SU-DHL-6 (cell line): ENCODE data around the gene KRT17.

Experiments used
- H2AFZ ChIP-seq: fragments of 200-600 bp; sonication (generic); 2 replicates; pipeline ENCODE4 v1.6.1; 2014; ENCODE audit warnings: low read depth, mild to moderate bottlenecking, moderate library complexity, mixed read lengths, antibody characterized with exemption, low read length; ENCODE audit not compliant: severe bottlenecking
- H3F3A ChIP-seq: fragments of 200-600 bp; shearing (Covaris generic); 2 replicates; pipeline ENCODE4 v1.6.0; 2016; ENCODE audit warnings: antibody characterized with exemption, mild to moderate bottlenecking; ENCODE audit not compliant: insufficient read depth
- H3K27ac ChIP-seq: fragments of 200-600 bp; sonication (generic); 2 replicates; pipeline ENCODE4 v1.5.1; 2016; ENCODE audit warnings: low read depth, mild to moderate bottlenecking, low read length, moderate library complexity, mixed read lengths
- H3K27me3 ChIP-seq: fragments of 200-600 bp; sonication (generic), shearing (Covaris generic); 2 replicates; pipeline ENCODE4 v1.6.0; 2014; ENCODE audit warnings: mild to moderate bottlenecking, low read length
- H3K36me3 ChIP-seq: fragments of 200-600 bp; sonication (generic); 2 replicates; pipeline ENCODE4 v1.6.1; 2014; ENCODE audit warnings: mild to moderate bottlenecking, low read length, mixed read lengths
- H3K4me2 ChIP-seq: fragments of 300-600, 200-600 bp; shearing (Covaris generic), sonication (generic); 2 replicates; pipeline ENCODE4 v1.6.0; 2014; ENCODE audit warnings: low read length, low read depth, mild to moderate bottlenecking; ENCODE audit not compliant: poor library complexity, severe bottlenecking
- H3K4me3 ChIP-seq: fragments of 200-600 bp; sonication (generic); 2 replicates; pipeline ENCODE4 v1.5.1; 2014; ENCODE audit warnings: antibody characterized with exemption, low read length, mild to moderate bottlenecking, mixed read lengths; ENCODE audit not compliant: insufficient read depth, poor library complexity, severe bottlenecking
- H3K79me2 ChIP-seq: fragments of 200-600 bp; sonication (generic); 2 replicates; pipeline ENCODE4 v1.6.1; 2014; ENCODE audit warnings: mild to moderate bottlenecking, low read length, moderate library complexity; ENCODE audit not compliant: insufficient read depth
- H3K9ac ChIP-seq: fragments of 200-600 bp; sonication (generic); 2 replicates; pipeline ENCODE4 v1.7.0; 2014; ENCODE audit warnings: mild to moderate bottlenecking, low read length
- H3K9me2 ChIP-seq: fragments of 200-600 bp; sonication (generic); replicated peaks from 2 replicates; pipeline ENCODE4 v1.6.1; 2014; ENCODE audit warnings: low read length; ENCODE audit not compliant: insufficient read depth
- H3K9me3 ChIP-seq: fragments of 200-600 bp; sonication (generic); 2 replicates; pipeline ENCODE4 v1.6.1; 2014; ENCODE audit warnings: low read length, mixed read lengths; ENCODE audit not compliant: insufficient read depth
- H4K20me1 ChIP-seq: fragments of 200-600 bp; sonication (generic); 2 replicates; pipeline ENCODE4 v1.6.1; 2014; ENCODE audit warnings: low read depth, mild to moderate bottlenecking, antibody characterized with exemption, low read length, moderate library complexity, mixed read lengths
- CTCF ChIP-seq: fragments of 200-600 bp; sonication (generic); IDR thresholded peaks from one replicate; pipeline ENCODE4 v1.5.1; 2017; ENCODE audit warnings: antibody characterized with exemption, mild to moderate bottlenecking, low read length, moderate library complexity; ENCODE audit not compliant: insufficient read depth, poor library complexity, severe bottlenecking
- EZH2phosphoT487 ChIP-seq: fragments of 200-600 bp; sonication (generic), shearing (Covaris generic); conservative IDR thresholded peaks from 2 replicates; pipeline ENCODE4 v1.6.1; 2018; ENCODE audit warnings: mild to moderate bottlenecking, antibody characterized with exemption, low read length, moderate library complexity, mixed read lengths

The KRT17 gene

GRCh38 chr17:41664587-41665565 is 40.5 kb upstream of the KRT17 start:
- H3K27ac ChIP-seq: no peak overlapping the region
- H3K4me3 ChIP-seq: peak overlapping the region; percentile 46

GRCh38 chr17:41664172-41664457 is 39.7 kb upstream of the KRT17 start:
- H3K27me3 ChIP-seq: no peaks in the 10 kb centered on the region
- no peak overlapping the region for H3K4me3 ChIP-seq
- no peaks in the 10 kb centered on the region for H3K79me2 ChIP-seq
- H4K20me1 ChIP-seq: no peaks in the 10 kb centered on the region
- H3K36me3 ChIP-seq: no peaks in the 10 kb centered on the region
- no peak overlapping the region for H3K4me2 ChIP-seq
- H3K9me3 ChIP-seq: no peaks in the 10 kb centered on the region
- TF ChIP-seq EZH2phosphoT487: no peak
- no peak for TF ChIP-seq CTCF
- H3K9ac ChIP-seq: no peak overlapping the region
- no peak overlapping the region for H2AFZ ChIP-seq
- peaks cover 6% of the 10 kb centered on the region for H3F3A ChIP-seq
- no peaks in the 10 kb centered on the region for H3K9me2 ChIP-seq
- no peak overlapping the region for H3K27ac ChIP-seq

More at GRCh38 chr17:41664587-41665565, 40.5 kb upstream of the KRT17 start:
- Histone ChIP-seq H3K9me3 (no peaks in the 10 kb centered on the region), H2AFZ (peak overlapping the region; percentile 97), H3K9ac (peak overlapping the region; percentile 59), H3K27me3 (no peaks in the 10 kb centered on the region), H3F3A (peaks cover 6% of the 10 kb centered on the region), H3K79me2 (no peaks in the 10 kb centered on the region), H3K36me3 (no peaks in the 10 kb centered on the region), H4K20me1 (no peaks in the 10 kb centered on the region), H3K9me2 (no peaks in the 10 kb centered on the region), H3K4me2 (peak overlapping the region; percentile 68)
- no peak for TF ChIP-seq EZH2phosphoT487
- no peak for TF ChIP-seq CTCF

- H3K27ac ChIP-seq: no peak overlapping the region
- no peak for TF ChIP-seq EZH2phosphoT487
- H3K4me3 ChIP-seq: no peak overlapping the region
- H3K9me2 ChIP-seq: no peaks in the 10 kb centered on the region
- no peak overlapping the region for H3K9ac ChIP-seq
- H3K27me3 ChIP-seq: no peaks in the 10 kb centered on the region
- no peak overlapping the region for H2AFZ ChIP-seq
- no peak overlapping the region for H3K4me2 ChIP-seq
- H3K79me2 ChIP-seq: no peaks in the 10 kb centered on the region
- H3K36me3 ChIP-seq: no peaks in the 10 kb centered on the region
- H3F3A ChIP-seq: peaks cover 6% of the 10 kb centered on the region
- no peaks in the 10 kb centered on the region for H3K9me3 ChIP-seq
- H4K20me1 ChIP-seq: no peaks in the 10 kb centered on the region
Observed at GRCh38 chr17:41663451-41664171, 39.2 kb upstream of the KRT17 start.
